B cell (primary cell): ENCODE results near the gene EPB41L4A.

Experiments
- CTCF ChIP-seq: fragments of 200-600 bp; IDR thresholded peaks from one replicate; pipeline ENCODE4 v1.8.0; 2022; ENCODE audit warnings: antibody characterized with exemption, mild to moderate bottlenecking
- EZH2 ChIP-seq: IDR thresholded peaks from 2 replicates; pipeline ENCODE4 v1.6.1; 2012; ENCODE audit warnings: borderline replicate concordance, low read depth, mild to moderate bottlenecking, moderate library complexity, low read length; ENCODE audit not compliant: insufficient read depth, poor library complexity, severe bottlenecking

- TF ChIP-seq CTCF (no peak), EZH2 (no peak)
Observed at GRCh38 chr5:112396430-112396829, 22.6 kb downstream of the EPB41L4A start.
